GM12878 (cell line): ENCODE measurements around the gene TRIM56.

ENCODE experiments used
- TAF1 ChIP-seq: IDR thresholded peaks from 2 replicates; pipeline ENCODE4 v1.6.1; 2011; ENCODE audit warnings: mild to moderate bottlenecking, low read depth, low read length, borderline replicate concordance
- TF ChIP-seq, protein P1 (sequence below), 3 experiments: IDR thresholded peaks in 2 of 3; conservative IDR thresholded peaks in 1 of 3; 2 replicates each; pipeline ENCODE4 v1.5.1; 2011; ENCODE audit warnings: low read depth in 3 of 3, low read length in 3 of 3, mild to moderate bottlenecking in 3 of 3, control low read depth in 2 of 3, moderate library complexity in 2 of 3, inconsistent platforms in 1 of 3, mixed read lengths in 1 of 3; ENCODE audit not compliant: control insufficient read depth in 2 of 3, insufficient read depth in 1 of 3; ENCODE audit errors: extremely low read depth in 1 of 3

DNA sequence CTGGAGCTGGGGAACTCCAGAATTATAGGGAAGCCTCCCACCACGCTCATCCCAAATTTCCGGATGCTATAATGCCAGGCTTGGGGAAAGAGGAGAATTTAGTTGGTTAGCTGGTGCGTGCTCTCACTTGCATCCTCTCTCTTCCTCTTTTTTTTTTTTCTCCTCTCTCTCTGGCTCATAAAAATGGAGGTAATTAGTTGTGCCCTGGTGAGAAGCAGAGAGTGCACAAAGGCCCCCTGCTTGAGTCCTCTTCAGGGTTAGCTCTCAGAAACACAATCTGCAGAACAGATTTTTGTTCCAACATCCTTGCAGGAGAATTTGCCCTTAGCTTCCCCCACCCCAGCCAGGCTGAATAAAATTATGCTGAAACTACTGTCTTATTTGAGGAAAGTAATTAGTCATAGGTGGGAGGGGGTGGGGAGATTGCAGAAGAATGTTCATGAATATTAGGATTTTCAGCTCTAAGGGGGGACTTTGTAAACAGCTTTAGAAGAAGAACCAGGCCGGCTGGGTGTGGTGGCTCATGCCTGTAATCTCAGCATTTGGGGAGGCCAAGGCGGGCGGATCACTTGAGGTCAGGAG lies 49.2 kb downstream of the TRIM56 start:
- TF ChIP-seq, protein P1, sequence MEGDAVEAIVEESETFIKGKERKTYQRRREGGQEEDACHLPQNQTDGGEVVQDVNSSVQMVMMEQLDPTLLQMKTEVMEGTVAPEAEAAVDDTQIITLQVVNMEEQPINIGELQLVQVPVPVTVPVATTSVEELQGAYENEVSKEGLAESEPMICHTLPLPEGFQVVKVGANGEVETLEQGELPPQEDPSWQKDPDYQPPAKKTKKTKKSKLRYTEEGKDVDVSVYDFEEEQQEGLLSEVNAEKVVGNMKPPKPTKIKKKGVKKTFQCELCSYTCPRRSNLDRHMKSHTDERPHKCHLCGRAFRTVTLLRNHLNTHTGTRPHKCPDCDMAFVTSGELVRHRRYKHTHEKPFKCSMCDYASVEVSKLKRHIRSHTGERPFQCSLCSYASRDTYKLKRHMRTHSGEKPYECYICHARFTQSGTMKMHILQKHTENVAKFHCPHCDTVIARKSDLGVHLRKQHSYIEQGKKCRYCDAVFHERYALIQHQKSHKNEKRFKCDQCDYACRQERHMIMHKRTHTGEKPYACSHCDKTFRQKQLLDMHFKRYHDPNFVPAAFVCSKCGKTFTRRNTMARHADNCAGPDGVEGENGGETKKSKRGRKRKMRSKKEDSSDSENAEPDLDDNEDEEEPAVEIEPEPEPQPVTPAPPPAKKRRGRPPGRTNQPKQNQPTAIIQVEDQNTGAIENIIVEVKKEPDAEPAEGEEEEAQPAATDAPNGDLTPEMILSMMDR (IDR thresholded peaks at IDR 0.05 in 2 of 3, conservative IDR thresholded peaks at IDR 0.05 in 1 of 3; ENCODE audit: control insufficient read depth in 2 of 3, extremely low read depth in 1 of 3, insufficient read depth in 1 of 3, low read depth in 3 of 3, low read length in 3 of 3) = no peak
- TF ChIP-seq TAF1 = no peak
